GM10248 (cell line): ENCODE results near the gene ALX3.

ENCODE experiments used
- CTCF ChIA-PET: fragments of 300-600 bp; sonication (Branson Sonifier 250); formaldehyde crosslinking; extraction: SDS; loops from one replicate; lab custom pipeline; 2021; ENCODE audit warnings: antibody characterized with exemption; lab: Yijun Ruan, JAX
- POLR2A ChIA-PET: fragments of 350-650 bp; sonication (Branson Sonifier 250); formaldehyde crosslinking; extraction: SDS; loops from one replicate; lab custom pipeline; 2020; ENCODE audit warnings: antibody characterized with exemption; lab: Yijun Ruan, JAX
- DNase-seq: peaks from one replicate; pipeline ENCODE4 v3.0.0; 2012; ENCODE audit errors: extremely low spot score
- TF ChIP-seq, protein P1 (sequence below): IDR thresholded peaks from 2 replicates; pipeline ENCODE4 v1.5.1; 2012; ENCODE audit warnings: mild to moderate bottlenecking, low read depth; ENCODE audit errors: extremely low read depth, missing control alignments, control extremely low read depth

ALX3 gene

DNA sequence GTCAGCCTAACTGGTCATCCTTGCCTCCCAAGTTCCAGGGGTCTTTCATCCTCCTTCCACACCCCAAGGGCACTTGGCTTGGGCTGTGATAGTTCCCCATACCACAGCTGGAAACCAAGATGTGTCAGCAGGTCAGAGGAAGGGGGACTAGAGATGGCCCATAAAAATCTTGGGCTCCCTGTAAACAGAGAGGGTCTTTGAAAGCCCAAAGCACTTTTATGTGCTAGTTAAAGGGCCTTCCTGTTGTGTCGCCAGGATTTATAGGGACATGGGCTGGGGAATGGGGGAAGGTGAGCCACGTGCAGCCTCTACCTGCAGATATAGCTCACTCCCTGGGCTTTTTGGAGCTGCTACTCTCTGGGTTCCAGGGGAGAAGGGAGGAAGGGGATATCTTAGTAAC, 29.9 kb upstream of the ALX3 start:
- CTCF ChIA-PET = interaction anchor here (0.8 to 15.2 kb wide), 8 partner anchors 7 to 395 kb away, joined by 3 to 286 read pairs (median 6); no protein-coding TSS in a partner anchor
- DNase-seq = no peak
- POLR2A ChIA-PET = no interaction called here
- TF ChIP-seq, protein P1, sequence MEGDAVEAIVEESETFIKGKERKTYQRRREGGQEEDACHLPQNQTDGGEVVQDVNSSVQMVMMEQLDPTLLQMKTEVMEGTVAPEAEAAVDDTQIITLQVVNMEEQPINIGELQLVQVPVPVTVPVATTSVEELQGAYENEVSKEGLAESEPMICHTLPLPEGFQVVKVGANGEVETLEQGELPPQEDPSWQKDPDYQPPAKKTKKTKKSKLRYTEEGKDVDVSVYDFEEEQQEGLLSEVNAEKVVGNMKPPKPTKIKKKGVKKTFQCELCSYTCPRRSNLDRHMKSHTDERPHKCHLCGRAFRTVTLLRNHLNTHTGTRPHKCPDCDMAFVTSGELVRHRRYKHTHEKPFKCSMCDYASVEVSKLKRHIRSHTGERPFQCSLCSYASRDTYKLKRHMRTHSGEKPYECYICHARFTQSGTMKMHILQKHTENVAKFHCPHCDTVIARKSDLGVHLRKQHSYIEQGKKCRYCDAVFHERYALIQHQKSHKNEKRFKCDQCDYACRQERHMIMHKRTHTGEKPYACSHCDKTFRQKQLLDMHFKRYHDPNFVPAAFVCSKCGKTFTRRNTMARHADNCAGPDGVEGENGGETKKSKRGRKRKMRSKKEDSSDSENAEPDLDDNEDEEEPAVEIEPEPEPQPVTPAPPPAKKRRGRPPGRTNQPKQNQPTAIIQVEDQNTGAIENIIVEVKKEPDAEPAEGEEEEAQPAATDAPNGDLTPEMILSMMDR = no peak

DNA sequence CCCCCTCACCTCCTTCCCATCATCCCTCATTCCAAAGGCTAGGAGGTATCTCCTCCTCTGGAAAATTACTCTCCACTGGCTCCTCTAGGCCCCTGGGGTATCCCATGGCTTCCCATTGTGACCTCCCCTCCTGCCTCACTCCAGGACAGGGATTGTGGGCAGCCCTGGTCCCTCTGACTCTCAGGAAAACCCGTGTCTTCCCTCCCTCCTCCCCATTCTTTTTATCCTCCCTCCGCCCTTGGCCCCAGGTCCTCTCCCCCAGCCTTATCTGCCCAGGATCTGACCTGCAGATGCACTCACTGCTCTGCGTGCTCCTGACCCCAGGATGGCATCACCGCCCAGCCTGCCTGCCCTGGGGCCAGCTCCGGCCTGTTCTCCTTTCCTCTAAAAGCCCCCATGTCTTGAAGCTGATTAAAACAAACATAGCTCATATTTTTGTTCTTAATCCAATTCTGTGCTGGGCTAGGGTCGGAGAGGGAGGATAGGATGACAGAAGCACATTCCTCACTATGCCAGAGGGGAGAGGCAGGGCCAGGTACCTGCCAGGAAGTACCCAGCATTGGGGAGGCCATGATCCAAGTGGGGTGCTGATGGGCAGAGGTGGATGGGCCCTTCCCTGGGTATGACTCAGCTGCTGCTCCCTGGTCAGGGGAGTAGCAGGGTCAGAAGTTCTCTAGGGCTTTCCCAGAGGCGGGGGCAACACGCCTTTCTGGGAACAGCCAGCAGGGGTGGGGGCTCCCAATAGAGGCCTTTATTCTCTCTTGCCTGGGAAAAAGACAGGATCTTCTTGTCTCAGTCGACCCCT, 28.0 kb upstream of the ALX3 start:
- TF ChIP-seq, protein P1 = no peak
- POLR2A ChIA-PET = no interaction called here
- no peak for DNase-seq
- CTCF ChIA-PET = interaction anchor here (1.2 to 15.2 kb wide), 7 partner anchors 5 to 104 kb away, joined by 4 to 286 read pairs (median 7); no protein-coding TSS in a partner anchor

DNA sequence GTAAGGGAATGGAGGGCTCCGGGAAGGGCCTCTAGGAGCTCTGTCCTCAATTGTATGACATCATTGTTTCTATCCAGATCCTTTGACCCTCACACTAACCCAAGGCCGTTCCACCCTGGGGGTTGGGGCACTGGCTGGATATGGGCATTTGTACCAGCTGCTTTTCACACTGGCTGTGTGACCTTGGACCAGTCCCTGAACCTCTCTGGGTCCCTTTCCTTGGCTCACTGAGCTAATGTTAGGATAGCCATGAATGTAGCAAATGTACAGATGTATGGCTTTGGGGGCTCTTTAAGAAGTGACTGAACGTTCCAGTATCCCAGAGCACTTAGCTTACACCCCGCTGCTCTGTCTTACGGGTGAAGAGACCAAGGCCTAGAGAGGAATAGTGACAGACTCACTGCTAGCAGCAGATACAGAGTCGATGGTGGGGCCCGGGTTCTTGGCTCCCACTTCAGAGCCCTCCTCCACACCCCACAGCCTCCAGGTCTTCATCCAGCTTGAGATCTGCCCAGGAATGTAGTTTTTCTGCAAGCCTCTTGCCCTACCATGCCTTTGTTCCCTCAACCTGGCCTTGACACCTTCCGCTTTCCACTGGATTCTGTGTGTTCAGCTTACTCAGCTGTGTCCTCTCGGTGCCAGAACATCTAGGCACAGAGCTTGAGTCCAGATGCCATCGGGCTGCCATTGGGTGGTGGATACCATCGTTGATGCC, 27.2 kb upstream of the ALX3 start:
- TF ChIP-seq, protein P1 = no peak
- POLR2A ChIA-PET = interaction anchor here (0.6 kb wide), 1 partner anchor 69 kb away, joined by 6 read pairs; no protein-coding TSS in a partner anchor
- CTCF ChIA-PET = interaction anchor here (1.2 to 15.2 kb wide), 7 partner anchors 5 to 105 kb away, joined by 4 to 286 read pairs (median 7); no protein-coding TSS in a partner anchor
- no peak for DNase-seq

DNA sequence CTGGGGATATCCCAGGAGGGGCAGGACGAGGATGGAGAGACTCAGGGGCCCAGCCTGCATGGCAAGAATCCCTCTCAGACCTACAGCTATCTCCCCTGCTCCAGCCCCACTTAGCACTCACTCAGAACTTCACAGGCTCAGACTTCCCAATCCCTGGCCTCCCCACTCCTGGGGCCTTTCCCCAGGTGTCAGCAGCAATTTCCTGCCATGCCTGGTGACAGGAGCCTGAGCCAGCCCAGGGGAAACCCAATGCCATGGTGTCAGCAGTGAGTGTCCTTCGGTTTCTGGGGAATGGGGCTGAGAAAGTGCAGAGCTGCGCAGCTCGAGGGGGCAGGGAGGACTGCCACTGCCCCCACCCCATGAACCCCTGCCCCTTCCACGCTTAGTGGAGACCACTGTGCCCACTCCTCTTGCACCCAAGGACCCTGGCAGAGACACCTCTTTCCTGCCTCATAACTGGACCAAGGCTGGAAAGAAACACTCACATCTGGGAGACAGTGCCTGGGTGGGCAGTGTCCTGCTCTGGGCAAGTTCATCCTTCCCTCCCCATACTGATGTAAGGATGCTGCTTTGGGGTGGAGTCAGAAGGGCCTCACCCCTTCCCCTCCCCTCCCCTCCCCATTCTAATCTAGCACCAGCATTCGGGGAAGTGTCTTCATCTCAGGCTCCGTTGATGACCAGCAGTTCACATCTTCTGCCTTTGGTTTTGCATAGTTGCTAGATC, 24.6 kb upstream of the ALX3 start:
- TF ChIP-seq, protein P1 = no peak
- POLR2A ChIA-PET = no interaction called here
- CTCF ChIA-PET = interaction anchor here (1.1 to 11.9 kb wide), 3 partner anchors 8 to 365 kb away, joined by 3 to 286 read pairs (median 4); no protein-coding TSS in a partner anchor
- DNase-seq = no peak

DNA sequence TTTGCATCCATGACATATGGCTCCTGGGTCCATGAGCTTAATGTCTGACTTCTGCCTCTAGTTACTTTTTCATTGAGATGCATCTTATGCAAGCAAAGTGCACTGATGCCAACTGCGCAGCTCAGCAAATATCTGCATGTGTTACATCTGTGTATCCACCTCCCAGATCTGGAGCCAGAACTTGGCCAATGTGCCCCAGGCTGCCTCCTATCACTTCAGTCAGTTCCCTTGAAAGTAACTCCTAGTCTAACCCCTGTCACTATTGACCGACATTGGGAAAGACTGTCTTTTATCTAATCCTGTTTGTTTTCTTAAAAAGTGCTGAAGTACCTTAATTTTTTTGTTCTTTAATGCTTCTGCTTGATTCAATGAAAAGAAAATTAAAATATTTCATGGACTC, 22.5 kb upstream of the ALX3 start:
- TF ChIP-seq, protein P1 = no peak
- POLR2A ChIA-PET = no interaction called here
- no peak for DNase-seq
- CTCF ChIA-PET = interaction anchor here (1.4 to 11.9 kb wide), 6 partner anchors 10 to 39 kb away, joined by 3 to 286 read pairs (median 26); no protein-coding TSS in a partner anchor
